HEK293 (cell line): ENCODE results near the gene TRMU.

Source experiments
- CTCF ChIA-PET: fragments of 350-600 bp; formaldehyde crosslinking; extraction: SDS; loops from one replicate; lab custom pipeline; 2021; ENCODE audit warnings: antibody characterized with exemption; lab: Yijun Ruan, JAX
- POLR2A ChIA-PET: fragments of 300-600 bp; formaldehyde crosslinking; extraction: SDS; loops from one replicate; lab custom pipeline; 2020; ENCODE audit warnings: antibody characterized with exemption, inconsistent platforms; lab: Yijun Ruan, JAX
- H3K27ac ChIP-seq: fragments of 200-500 bp; sonication (Bioruptor generic); 2 replicates; pipeline ENCODE4 v1.5.1; 2014; ENCODE audit warnings: low read depth, low read length, control low read depth, inconsistent platforms; ENCODE audit errors: extremely low read depth
- H3K36me3 ChIP-seq, 2 experiments: fragments of 200-500 bp in 1 of 2; sonication (Bioruptor generic) in 1 of 2; 1 replicate in 1 of 2; 2 replicates in 1 of 2; pipeline ENCODE4 v1.5.1; 2014 to 2017; ENCODE audit warnings: inconsistent platforms in 2 of 2, low read length in 2 of 2; ENCODE audit not compliant: control insufficient read depth in 2 of 2, insufficient read depth in 1 of 2
- H3K4me1 ChIP-seq: fragments of 200-500 bp; sonication (Bioruptor generic); 2 replicates; pipeline ENCODE4 v1.5.1; 2014; ENCODE audit warnings: mild to moderate bottlenecking, low read length, inconsistent platforms; ENCODE audit not compliant: control insufficient read depth, insufficient read depth
- H3K4me3 ChIP-seq: 2 replicates; pipeline ENCODE4 v1.5.1; 2011; ENCODE audit warnings: low read depth, mild to moderate bottlenecking, control low read depth, low read length, moderate library complexity
- H3K9me3 ChIP-seq: fragments of 200-500 bp; sonication (Bioruptor generic); 2 replicates; pipeline ENCODE4 v1.5.1; 2014; ENCODE audit warnings: low read depth, low read length, inconsistent platforms; ENCODE audit not compliant: control insufficient read depth, insufficient read depth
- GLIS2 ChIP-seq: fragments of 450-650 bp; formaldehyde crosslinking; IDR thresholded peaks from 2 replicates; pipeline ENCODE4 v1.5.1; 2016; ENCODE audit warnings: missing biosample characterization, missing genetic modification characterization
- HOXA7 ChIP-seq: sonication (generic); formaldehyde crosslinking; IDR thresholded peaks from 2 replicates; pipeline ENCODE4 v1.8.1; 2022; ENCODE audit warnings: missing genetic modification reagents, borderline replicate concordance
- PBX3 ChIP-seq: sonication (generic); formaldehyde crosslinking; IDR thresholded peaks from 2 replicates; pipeline ENCODE4 v1.8.1; 2022; ENCODE audit warnings: mild to moderate bottlenecking, moderate library complexity, missing genetic modification reagents
- PRDM1 ChIP-seq: fragments of 450-650 bp; formaldehyde crosslinking; IDR thresholded peaks from 2 replicates; pipeline ENCODE4; 2016; ENCODE audit warnings: missing biosample characterization, missing genetic modification characterization
- SCRT1 ChIP-seq: fragments of 450-650 bp; formaldehyde crosslinking; IDR thresholded peaks from 2 replicates; pipeline ENCODE4 v1.5.1; 2016; ENCODE audit warnings: missing biosample characterization, missing genetic modification characterization, borderline replicate concordance
- ZBTB1 ChIP-seq: fragments of 450-650 bp; formaldehyde crosslinking; IDR thresholded peaks from 2 replicates; pipeline ENCODE4 v1.5.1; 2016; ENCODE audit warnings: missing biosample characterization, missing genetic modification characterization
- ZBTB21 ChIP-seq: fragments of 450-650 bp; formaldehyde crosslinking; IDR thresholded peaks from 2 replicates; pipeline ENCODE4 v1.5.1; 2017; ENCODE audit warnings: missing biosample characterization, missing genetic modification characterization
- ZBTB7A ChIP-seq: fragments of 450-650 bp; formaldehyde crosslinking; IDR thresholded peaks from 2 replicates; pipeline ENCODE4 v1.5.1; 2016; ENCODE audit warnings: low read depth, missing biosample characterization, missing genetic modification characterization
- ZIC2 ChIP-seq: fragments of 450-650 bp; formaldehyde crosslinking; IDR thresholded peaks from 2 replicates; pipeline ENCODE4 v1.5.1; 2016; ENCODE audit warnings: missing biosample characterization, missing genetic modification characterization
- ZNF112 ChIP-seq: fragments of 450-650 bp; formaldehyde crosslinking; IDR thresholded peaks from 2 replicates; pipeline ENCODE4 v1.5.0; 2017; ENCODE audit warnings: missing biosample characterization, missing genetic modification characterization
- ZNF121 ChIP-seq: fragments of 450-650 bp; formaldehyde crosslinking; IDR thresholded peaks from 2 replicates; pipeline ENCODE4 v1.5.1; 2016; ENCODE audit warnings: missing biosample characterization, missing genetic modification characterization
- ZNF140 ChIP-seq: fragments of 450-650 bp; formaldehyde crosslinking; IDR thresholded peaks from 2 replicates; pipeline ENCODE4 v1.5.1; 2016; ENCODE audit warnings: missing biosample characterization, missing genetic modification characterization
- ZNF146 ChIP-seq: fragments of 450-650 bp; formaldehyde crosslinking; IDR thresholded peaks from 2 replicates; pipeline ENCODE4 v1.5.1; 2016; ENCODE audit warnings: missing biosample characterization, missing genetic modification characterization
- ZNF404 ChIP-seq: fragments of 450-650 bp; formaldehyde crosslinking; IDR thresholded peaks from 2 replicates; pipeline ENCODE4 v1.5.1; 2017; ENCODE audit warnings: missing biosample characterization, missing genetic modification characterization
- ZNF521 ChIP-seq: fragments of 450-650 bp; formaldehyde crosslinking; IDR thresholded peaks from 2 replicates; pipeline ENCODE4 v1.5.1; 2017; ENCODE audit warnings: missing biosample characterization, mild to moderate bottlenecking, missing genetic modification characterization
- ZSCAN30 ChIP-seq: fragments of 450-650 bp; IDR thresholded peaks from 2 replicates; pipeline ENCODE4 v1.5.1; 2018; ENCODE audit warnings: missing biosample characterization, mild to moderate bottlenecking, missing genetic modification characterization, moderate library complexity
- ZSCAN4 ChIP-seq: fragments of 450-650 bp; formaldehyde crosslinking; IDR thresholded peaks from 2 replicates; pipeline ENCODE4 v1.5.1; 2017; ENCODE audit warnings: missing biosample characterization, missing genetic modification characterization
- TF ChIP-seq, protein P1 (sequence below): fragments of 450-650 bp; formaldehyde crosslinking; IDR thresholded peaks from 2 replicates; pipeline ENCODE4 v1.5.1; 2017; ENCODE audit warnings: missing biosample characterization, missing genetic modification characterization
- TF ChIP-seq, protein P2 (sequence below): fragments of 450-650 bp; formaldehyde crosslinking; IDR thresholded peaks from 2 replicates; pipeline ENCODE4 v1.5.1; 2016; ENCODE audit warnings: missing biosample characterization, missing genetic modification characterization
- TF ChIP-seq, protein P3 (sequence below): fragments of 450-650 bp; formaldehyde crosslinking; IDR thresholded peaks from 2 replicates; pipeline ENCODE4 v1.5.1; 2016; ENCODE audit warnings: missing biosample characterization, missing genetic modification characterization
- TF ChIP-seq, protein P4 (sequence below): fragments of 450-650 bp; formaldehyde crosslinking; IDR thresholded peaks from 2 replicates; pipeline ENCODE4 v1.5.1; 2017; ENCODE audit warnings: missing biosample characterization, missing genetic modification characterization

The TRMU gene

DNA sequence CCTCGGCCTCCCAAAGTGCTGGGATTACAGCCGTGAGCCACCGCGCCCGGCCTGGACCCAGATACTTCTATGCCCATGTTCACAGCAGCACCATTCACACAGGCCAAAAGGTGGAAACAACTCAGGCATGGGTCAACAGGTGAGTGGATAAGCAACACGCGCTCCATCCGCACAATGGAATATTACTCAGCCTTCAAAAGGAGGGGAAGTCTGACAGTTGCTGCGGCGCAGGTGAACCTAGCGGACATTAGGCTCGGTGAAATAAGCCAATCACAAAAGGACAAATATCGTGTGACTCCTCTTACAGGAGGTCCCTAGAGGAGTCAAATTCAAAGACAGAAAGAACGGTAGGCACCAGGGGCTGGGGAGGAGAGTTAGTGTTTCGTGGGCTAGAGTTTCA is 47.0 kb downstream of the TRMU start:
- Histone ChIP-seq H3K36me3 (peaks cover 3 to 11% of the 10 kb centered on the region in 2 experiments; a peak in 2 of 3 replicates), H3K4me3 (no peak overlapping the region), H3K9me3 (no peaks in the 10 kb centered on the region), H3K4me1 (no peaks in the 10 kb centered on the region), H3K27ac (no peak overlapping the region)
- POLR2A ChIA-PET = no interaction called here
- CTCF ChIA-PET = interaction anchor here (1.8 kb wide), 1 partner anchor 15 kb away, joined by 10 read pairs; no protein-coding TSS in a partner anchor
- TF ChIP-seq PRDM1 (tag by site-specific recombination) (no peak), ZBTB1 (tag by site-specific recombination) (no peak), SCRT1 (tag by site-specific recombination) (0 out of 2 replicates have a peak, but pooled peaks have one; percentile 20), ZNF140 (no peak), ZNF146 (tag by site-specific recombination) (peak; percentile 97)
- TF ChIP-seq, protein P1, sequence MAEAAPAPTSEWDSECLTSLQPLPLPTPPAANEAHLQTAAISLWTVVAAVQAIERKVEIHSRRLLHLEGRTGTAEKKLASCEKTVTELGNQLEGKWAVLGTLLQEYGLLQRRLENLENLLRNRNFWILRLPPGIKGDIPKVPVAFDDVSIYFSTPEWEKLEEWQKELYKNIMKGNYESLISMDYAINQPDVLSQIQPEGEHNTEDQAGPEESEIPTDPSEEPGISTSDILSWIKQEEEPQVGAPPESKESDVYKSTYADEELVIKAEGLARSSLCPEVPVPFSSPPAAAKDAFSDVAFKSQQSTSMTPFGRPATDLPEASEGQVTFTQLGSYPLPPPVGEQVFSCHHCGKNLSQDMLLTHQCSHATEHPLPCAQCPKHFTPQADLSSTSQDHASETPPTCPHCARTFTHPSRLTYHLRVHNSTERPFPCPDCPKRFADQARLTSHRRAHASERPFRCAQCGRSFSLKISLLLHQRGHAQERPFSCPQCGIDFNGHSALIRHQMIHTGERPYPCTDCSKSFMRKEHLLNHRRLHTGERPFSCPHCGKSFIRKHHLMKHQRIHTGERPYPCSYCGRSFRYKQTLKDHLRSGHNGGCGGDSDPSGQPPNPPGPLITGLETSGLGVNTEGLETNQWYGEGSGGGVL (tag by site-specific recombination) = no peak
- TF ChIP-seq, protein P2, sequence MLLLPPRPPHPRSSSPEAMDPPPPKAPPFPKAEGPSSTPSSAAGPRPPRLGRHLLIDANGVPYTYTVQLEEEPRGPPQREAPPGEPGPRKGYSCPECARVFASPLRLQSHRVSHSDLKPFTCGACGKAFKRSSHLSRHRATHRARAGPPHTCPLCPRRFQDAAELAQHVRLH = no peak

DNA sequence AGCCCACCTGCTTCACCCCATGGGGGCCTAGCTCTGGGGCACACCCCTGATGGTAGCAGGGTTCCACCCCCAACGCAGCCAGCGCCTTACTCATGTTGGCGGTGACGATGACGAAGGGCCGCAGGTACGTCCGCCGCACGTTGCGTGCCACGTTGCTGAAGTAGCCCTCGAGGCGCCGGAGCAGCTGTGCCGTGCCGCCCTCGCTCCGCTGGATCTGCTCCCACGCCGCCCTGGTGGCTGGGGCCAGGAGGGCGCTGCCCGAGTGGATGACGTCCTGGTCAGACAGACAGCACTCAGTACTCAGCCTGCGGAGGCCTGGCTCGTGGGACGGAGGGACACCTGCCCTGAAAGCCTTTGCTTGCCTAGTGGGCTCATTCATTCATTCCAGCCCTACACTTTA is 50.8 kb downstream of the TRMU start:
- Histone ChIP-seq H3K9me3 (no peaks in the 10 kb centered on the region), H3K36me3 (peaks cover 3 to 8% of the 10 kb centered on the region in 2 experiments; a peak in 2 of 3 replicates), H3K4me3 (no peak overlapping the region)
- CTCF ChIA-PET = no interaction called here
- TF ChIP-seq ZNF121 (tag by site-specific recombination) (no peak), HOXA7 (no peak), SCRT1 (tag by site-specific recombination) (no peak), ZNF521 (no peak), ZNF404 (no peak), ZBTB7A (no peak), ZNF112 (no peak), ZSCAN4 (tag by site-specific recombination) (no peak), ZBTB21 (tag by site-specific recombination) (no peak), GLIS2 (no peak), ZSCAN30 (tag by site-specific recombination) (no peak), PBX3 (no peak), ZIC2 (tag by site-specific recombination) (no peak)
- TF ChIP-seq, protein P3, sequence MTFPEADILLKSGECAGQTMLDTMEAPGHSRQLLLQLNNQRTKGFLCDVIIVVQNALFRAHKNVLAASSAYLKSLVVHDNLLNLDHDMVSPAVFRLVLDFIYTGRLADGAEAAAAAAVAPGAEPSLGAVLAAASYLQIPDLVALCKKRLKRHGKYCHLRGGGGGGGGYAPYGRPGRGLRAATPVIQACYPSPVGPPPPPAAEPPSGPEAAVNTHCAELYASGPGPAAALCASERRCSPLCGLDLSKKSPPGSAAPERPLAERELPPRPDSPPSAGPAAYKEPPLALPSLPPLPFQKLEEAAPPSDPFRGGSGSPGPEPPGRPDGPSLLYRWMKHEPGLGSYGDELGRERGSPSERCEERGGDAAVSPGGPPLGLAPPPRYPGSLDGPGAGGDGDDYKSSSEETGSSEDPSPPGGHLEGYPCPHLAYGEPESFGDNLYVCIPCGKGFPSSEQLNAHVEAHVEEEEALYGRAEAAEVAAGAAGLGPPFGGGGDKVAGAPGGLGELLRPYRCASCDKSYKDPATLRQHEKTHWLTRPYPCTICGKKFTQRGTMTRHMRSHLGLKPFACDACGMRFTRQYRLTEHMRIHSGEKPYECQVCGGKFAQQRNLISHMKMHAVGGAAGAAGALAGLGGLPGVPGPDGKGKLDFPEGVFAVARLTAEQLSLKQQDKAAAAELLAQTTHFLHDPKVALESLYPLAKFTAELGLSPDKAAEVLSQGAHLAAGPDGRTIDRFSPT (tag by site-specific recombination) = no peak
- TF ChIP-seq, protein P4, sequence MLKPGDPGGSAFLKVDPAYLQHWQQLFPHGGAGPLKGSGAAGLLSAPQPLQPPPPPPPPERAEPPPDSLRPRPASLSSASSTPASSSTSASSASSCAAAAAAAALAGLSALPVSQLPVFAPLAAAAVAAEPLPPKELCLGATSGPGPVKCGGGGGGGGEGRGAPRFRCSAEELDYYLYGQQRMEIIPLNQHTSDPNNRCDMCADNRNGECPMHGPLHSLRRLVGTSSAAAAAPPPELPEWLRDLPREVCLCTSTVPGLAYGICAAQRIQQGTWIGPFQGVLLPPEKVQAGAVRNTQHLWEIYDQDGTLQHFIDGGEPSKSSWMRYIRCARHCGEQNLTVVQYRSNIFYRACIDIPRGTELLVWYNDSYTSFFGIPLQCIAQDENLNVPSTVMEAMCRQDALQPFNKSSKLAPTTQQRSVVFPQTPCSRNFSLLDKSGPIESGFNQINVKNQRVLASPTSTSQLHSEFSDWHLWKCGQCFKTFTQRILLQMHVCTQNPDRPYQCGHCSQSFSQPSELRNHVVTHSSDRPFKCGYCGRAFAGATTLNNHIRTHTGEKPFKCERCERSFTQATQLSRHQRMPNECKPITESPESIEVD = no peak
- TF ChIP-seq, all 188 proteins: peak for 0
- no peaks in the 10 kb centered on the region for H3K4me1 ChIP-seq
- no peak overlapping the region for H3K27ac ChIP-seq
- POLR2A ChIA-PET = no interaction called here
